Measurements from ENCODE around the gene FFAR1. TPM values are rescaled to one million over a fixed set of nuclear protein-coding genes. Genes with fewer than 3 reads are reported as not detected.

FFAR1 gene
- total and polyA plus RNA-seq, 2 donors (not counting 3 experiments of a cell fraction or from before 2014, with no cell fraction given) = not detected

GRCh38 chr19:35297922-35298321 lies 49.8 kb upstream of the FFAR1 start:
- no peak overlapping the region for H3K4me3 ChIP-seq (replicated peaks in 1 of 3; ENCODE audit: insufficient read depth in 1 of 3, low read depth in 1 of 3, low read length in 3 of 3)
- H3K9me1 ChIP-seq (replicated peaks; ENCODE audit: control insufficient read depth, extremely low read depth, insufficient read depth, low read length) = no peaks in the 10 kb centered on the region
- dilution Hi-C loops (cut with MboI; ENCODE audit: extremely low pct_ligation_motif_present, low sequenced_read_pairs) = no loop called here
- CTCF ChIA-PET = no interaction called here
- H3K9me3 ChIP-seq (replicated peaks; ENCODE audit: control insufficient read depth, insufficient read depth, low read length) = no peaks in the 10 kb centered on the region
- H2AFZ ChIP-seq (ENCODE audit: low read depth, low read length) = no peak overlapping the region
- H3K4me1 ChIP-seq (ENCODE audit: control insufficient read depth, extremely low read depth, insufficient read depth, low read length) = no peaks in the 10 kb centered on the region
- no peaks in the 10 kb centered on the region for H3K79me2 ChIP-seq (ENCODE audit: control insufficient read depth, insufficient read depth, low read length)
- H3K9ac ChIP-seq (replicated peaks; ENCODE audit: extremely low read depth, insufficient read depth, low read length) = no peak overlapping the region
- no peaks in the 10 kb centered on the region for H4K20me1 ChIP-seq (replicated peaks; ENCODE audit: control insufficient read depth, extremely low read depth, insufficient read depth, low read length)
- FAIRE-seq (no peak), DNase-seq (ENCODE audit: low read depth, low spot score) (no peak)
- H3K36me3 ChIP-seq (ENCODE audit: control insufficient read depth in 2 of 2, extremely low read depth in 1 of 2, insufficient read depth in 2 of 2, low read length in 2 of 2) = no peaks in the 10 kb centered on the region
- BruUV-seq (replicated peaks) = no TSS peak
- intact Hi-C loops (cut with micrococcal nuclease) = no loop called here
- no peak overlapping the region for H3K27ac ChIP-seq (ENCODE audit: insufficient read depth, low read depth, low read length)
- no peak overlapping the region for H3K4me2 ChIP-seq (ENCODE audit: insufficient read depth, low read length)
- TF ChIP-seq MAX (IDR thresholded peaks at IDR 0.05; ENCODE audit: insufficient read depth, insufficient read length) (no peak), EZH2 (IDR thresholded peaks at IDR 0.05; ENCODE audit: borderline replicate concordance, low read depth, low read length, severe bottlenecking) (no peak), CTCF (IDR thresholded peaks at IDR 0.05; ENCODE audit: extremely low read depth in 1 of 2, insufficient read depth in 1 of 2, low read depth in 1 of 2, low read length in 2 of 2) (no peak), POLR2AphosphoS5 (IDR thresholded peaks at IDR 0.05; ENCODE audit: insufficient read depth, low read depth, low read length) (no peak), FOS (IDR thresholded peaks at IDR 0.05; ENCODE audit: borderline replicate concordance, insufficient read depth, low read length) (no peak), POLR2A (IDR thresholded peaks at IDR 0.05; ENCODE audit: low read depth, low read length) (no peak), GATA2 (IDR thresholded peaks at IDR 0.05; ENCODE audit: insufficient read depth, insufficient read length, low read depth, low read length) (no peak), JUN (IDR thresholded peaks at IDR 0.05; ENCODE audit: borderline replicate concordance, insufficient read depth, insufficient read length, low read depth) (no peak), MYC (IDR thresholded peaks at IDR 0.05; ENCODE audit: low read depth, low read length) (no peak)
- no peaks in the 10 kb centered on the region for H3K27me3 ChIP-seq (ENCODE audit: control insufficient read depth in 2 of 2, insufficient read depth in 2 of 2, low read length in 2 of 2)
- POLR2A ChIA-PET = no interaction called here
